ENCODE measurements around the gene VANGL2.

VANGL2 gene

GRCh38 chr1:160413716-160414115 lies 13.4 kb downstream of the VANGL2 start:
- Histone ChIP-seq H3K9ac (no peak overlapping the region), H3K27ac (no peak overlapping the region), H3K9me3 (replicated peaks in 1 of 11) (no peaks in the 10 kb centered on the region), H3K4me2 (no peak overlapping the region), H3K4me3 (no peak overlapping the region), H3K27me3 (no peaks in the 10 kb centered on the region), H3K36me3 (peaks cover 0 to 36% (median 28%) of the 10 kb centered on the region in 11 experiments; a peak in 16 of 22 replicates), H4K20me1 (peaks cover 0 to 5% (median 0%) of the 10 kb centered on the region in 11 experiments; a peak in 1 of 22 replicates), H3K4me1 (peaks cover 0 to 36% (median 22%) of the 10 kb centered on the region in 10 experiments; a peak in 12 of 20 replicates)
- TF ChIP-seq Cebpa-rat (IDR thresholded peaks at IDR 0.05) = no peak

DNA sequence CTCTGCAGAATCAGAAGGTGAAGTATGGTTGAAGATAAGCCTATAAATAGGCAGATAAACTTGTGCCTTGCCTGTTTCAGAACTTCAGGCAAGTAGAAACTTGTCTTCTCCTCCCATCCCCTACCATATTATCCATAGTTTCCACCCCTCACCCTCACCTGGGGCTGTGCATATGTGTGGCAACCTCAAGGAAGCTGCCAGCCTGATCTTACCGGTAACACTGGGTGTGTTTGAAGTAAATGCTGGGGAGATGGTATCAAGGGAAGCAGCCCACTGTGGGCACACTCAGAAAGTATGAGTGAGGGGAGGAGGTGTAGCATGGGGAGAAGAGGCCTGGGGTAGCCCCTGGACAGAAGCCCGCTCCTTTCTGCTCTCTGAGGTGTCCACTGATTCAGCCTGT lies 14.5 kb downstream of the VANGL2 start:
- H3K27me3 ChIP-seq = no peaks in the 10 kb centered on the region
- no peak overlapping the region for H3K4me3 ChIP-seq
- 0 out of 22 replicates have a peak, but pooled peaks cover 0 to 5% (median 0%) of the 10 kb centered on the region in 11 experiments for H4K20me1 ChIP-seq
- H3K9me3 ChIP-seq (replicated peaks in 1 of 11) = no peaks in the 10 kb centered on the region
- peaks cover 0 to 48% (median 36%) of the 10 kb centered on the region in 11 experiments; a peak in 18 of 22 replicates for H3K36me3 ChIP-seq
- peak overlapping the region in 1 of 11 experiments; percentile 9; a peak in 1 of 22 replicates for H3K27ac ChIP-seq
- no peak overlapping the region for H3K4me2 ChIP-seq
- H3K4me1 ChIP-seq = peaks cover 0 to 25% (median 11%) of the 10 kb centered on the region in 10 experiments; a peak in 12 of 20 replicates
- H3K9ac ChIP-seq = no peak overlapping the region
- TF ChIP-seq Cebpa-rat (IDR thresholded peaks at IDR 0.05) = no peak

GRCh38 chr1:160415696-160416290 lies 15.4 kb downstream of the VANGL2 start:
- H3K4me2 ChIP-seq = no peak overlapping the region
- no peak overlapping the region for H3K9ac ChIP-seq
- no peak overlapping the region for H3K4me3 ChIP-seq
- TF ChIP-seq Cebpa-rat (IDR thresholded peaks at IDR 0.05) = no peak
- H3K27me3 ChIP-seq = no peaks in the 10 kb centered on the region
- peaks cover 0 to 19% (median 10%) of the 10 kb centered on the region in 10 experiments; a peak in 10 of 20 replicates for H3K4me1 ChIP-seq
- 0 out of 22 replicates have a peak, but pooled peaks cover 0 to 5% (median 0%) of the 10 kb centered on the region in 11 experiments for H4K20me1 ChIP-seq
- H3K27ac ChIP-seq = no peak overlapping the region
- no peaks in the 10 kb centered on the region for H3K9me3 ChIP-seq (replicated peaks in 1 of 11)
- peaks cover 0 to 57% (median 45%) of the 10 kb centered on the region in 11 experiments; a peak in 18 of 22 replicates for H3K36me3 ChIP-seq

DNA sequence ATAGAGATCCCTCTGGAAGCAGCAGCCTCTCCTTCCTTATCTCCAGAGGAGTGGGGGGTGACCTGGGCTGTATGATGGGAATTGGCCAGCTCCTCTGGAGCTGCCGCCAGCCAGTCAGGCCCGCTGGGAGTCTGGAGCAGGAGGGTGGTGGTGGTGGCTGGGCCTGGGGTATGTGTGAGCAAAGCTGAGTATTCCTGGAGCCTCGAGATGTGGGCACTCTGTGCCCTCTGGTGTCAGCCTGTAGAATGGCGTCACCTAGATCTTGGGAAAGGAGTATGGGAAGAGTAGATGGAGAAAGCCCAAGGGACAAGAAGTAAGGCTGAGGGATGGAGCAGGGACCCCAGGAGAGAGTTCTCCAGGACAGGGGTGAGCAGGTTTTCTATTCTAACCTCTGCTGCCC lies 16.0 kb downstream of the VANGL2 start:
- Histone ChIP-seq H3K4me1 (peaks cover 0 to 14% (median 5%) of the 10 kb centered on the region in 10 experiments; a peak in 10 of 20 replicates), H3K4me3 (no peak overlapping the region), H3K9ac (no peak overlapping the region), H3K4me2 (no peak overlapping the region), H3K27me3 (no peaks in the 10 kb centered on the region), H3K27ac (no peak overlapping the region), H3K36me3 (peaks cover 0 to 63% (median 51%) of the 10 kb centered on the region in 11 experiments; a peak in 18 of 22 replicates), H4K20me1 (0 out of 22 replicates have a peak, but pooled peaks cover 0 to 5% (median 0%) of the 10 kb centered on the region in 11 experiments), H3K9me3 (replicated peaks in 1 of 11) (no peaks in the 10 kb centered on the region)
- no peak for TF ChIP-seq Cebpa-rat (IDR thresholded peaks at IDR 0.05)

DNA sequence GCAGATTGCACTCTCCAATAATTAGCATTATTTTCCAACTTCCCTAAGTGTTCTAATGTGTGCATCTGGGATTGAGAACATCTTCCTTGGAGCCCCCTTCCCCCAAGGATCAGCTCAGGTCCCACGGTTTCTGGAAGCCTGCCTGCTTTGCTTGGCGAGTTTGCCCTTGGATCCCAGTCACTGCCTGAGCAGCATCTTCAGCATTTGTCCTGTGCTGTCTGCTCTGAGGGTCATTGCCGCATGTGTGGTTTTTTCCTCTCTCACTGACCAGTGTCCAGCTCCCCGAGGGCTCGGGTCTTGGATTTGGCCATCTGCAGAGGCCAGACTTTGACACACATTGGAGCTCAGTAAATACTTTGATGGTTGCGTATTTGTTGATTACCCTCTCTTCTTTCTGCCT lies 18.1 kb downstream of the VANGL2 start:
- no peaks in the 10 kb centered on the region for H3K27me3 ChIP-seq
- H4K20me1 ChIP-seq = 0 out of 22 replicates have a peak, but pooled peaks cover 0 to 5% (median 0%) of the 10 kb centered on the region in 11 experiments
- H3K4me3 ChIP-seq = no peak overlapping the region
- no peak overlapping the region for H3K4me2 ChIP-seq
- H3K27ac ChIP-seq = no peak overlapping the region
- peaks cover 0 to 79% (median 65%) of the 10 kb centered on the region in 11 experiments; a peak in 18 of 22 replicates for H3K36me3 ChIP-seq
- H3K4me1 ChIP-seq = peaks cover 0 to 12% (median 0%) of the 10 kb centered on the region in 10 experiments; a peak in 4 of 20 replicates
- no peak overlapping the region for H3K9ac ChIP-seq
- TF ChIP-seq Cebpa-rat (IDR thresholded peaks at IDR 0.05) = no peak
- no peaks in the 10 kb centered on the region for H3K9me3 ChIP-seq (replicated peaks in 1 of 11)

GRCh38 chr1:160419150-160419837 lies 18.9 kb downstream of the VANGL2 start:
- H3K36me3 ChIP-seq = peaks cover 5 to 87% (median 73%) of the 10 kb centered on the region in 11 experiments; a peak in 19 of 22 replicates
- H3K27me3 ChIP-seq = no peaks in the 10 kb centered on the region
- no peaks in the 10 kb centered on the region for H3K9me3 ChIP-seq (replicated peaks in 1 of 11)
- H3K9ac ChIP-seq = no peak overlapping the region
- H4K20me1 ChIP-seq = 0 out of 22 replicates have a peak, but pooled peaks cover 0 to 5% (median 0%) of the 10 kb centered on the region in 11 experiments
- no peak overlapping the region for H3K4me3 ChIP-seq
- no peak overlapping the region for H3K27ac ChIP-seq
- TF ChIP-seq Cebpa-rat (IDR thresholded peaks at IDR 0.05) = no peak
- H3K4me1 ChIP-seq = peaks cover 0 to 12% (median 0%) of the 10 kb centered on the region in 10 experiments; a peak in 4 of 20 replicates
- H3K4me2 ChIP-seq = no peak overlapping the region

DNA sequence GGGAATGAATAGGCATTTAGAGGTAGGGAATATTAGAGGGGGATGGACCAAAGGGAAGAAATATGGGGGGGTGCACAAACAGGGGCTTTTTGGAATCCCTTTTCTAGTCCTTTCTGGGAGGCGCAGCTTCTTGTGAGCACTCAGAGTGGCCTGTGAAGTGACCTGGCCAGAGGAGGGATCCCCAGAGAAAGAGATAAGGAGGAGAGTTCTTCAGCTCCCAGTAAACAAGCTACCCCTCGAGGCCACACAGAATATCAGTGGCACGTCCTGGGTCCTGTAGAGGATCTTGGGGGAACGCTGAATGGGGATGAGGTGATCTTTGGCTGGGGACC lies 19.4 kb downstream of the VANGL2 start:
- no peak overlapping the region for H3K9ac ChIP-seq
- H3K4me2 ChIP-seq = no peak overlapping the region
- H3K36me3 ChIP-seq = peaks cover 10 to 92% (median 78%) of the 10 kb centered on the region in 11 experiments; a peak in 20 of 22 replicates
- no peak for TF ChIP-seq Cebpa-rat (IDR thresholded peaks at IDR 0.05)
- H4K20me1 ChIP-seq = 0 out of 22 replicates have a peak, but pooled peaks cover 0 to 5% (median 0%) of the 10 kb centered on the region in 11 experiments
- no peak overlapping the region for H3K27ac ChIP-seq
- peaks cover 0 to 12% (median 0%) of the 10 kb centered on the region in 10 experiments; a peak in 4 of 20 replicates for H3K4me1 ChIP-seq
- H3K4me3 ChIP-seq = no peak overlapping the region
- H3K27me3 ChIP-seq = no peaks in the 10 kb centered on the region
- no peaks in the 10 kb centered on the region for H3K9me3 ChIP-seq (replicated peaks in 1 of 11)

DNA sequence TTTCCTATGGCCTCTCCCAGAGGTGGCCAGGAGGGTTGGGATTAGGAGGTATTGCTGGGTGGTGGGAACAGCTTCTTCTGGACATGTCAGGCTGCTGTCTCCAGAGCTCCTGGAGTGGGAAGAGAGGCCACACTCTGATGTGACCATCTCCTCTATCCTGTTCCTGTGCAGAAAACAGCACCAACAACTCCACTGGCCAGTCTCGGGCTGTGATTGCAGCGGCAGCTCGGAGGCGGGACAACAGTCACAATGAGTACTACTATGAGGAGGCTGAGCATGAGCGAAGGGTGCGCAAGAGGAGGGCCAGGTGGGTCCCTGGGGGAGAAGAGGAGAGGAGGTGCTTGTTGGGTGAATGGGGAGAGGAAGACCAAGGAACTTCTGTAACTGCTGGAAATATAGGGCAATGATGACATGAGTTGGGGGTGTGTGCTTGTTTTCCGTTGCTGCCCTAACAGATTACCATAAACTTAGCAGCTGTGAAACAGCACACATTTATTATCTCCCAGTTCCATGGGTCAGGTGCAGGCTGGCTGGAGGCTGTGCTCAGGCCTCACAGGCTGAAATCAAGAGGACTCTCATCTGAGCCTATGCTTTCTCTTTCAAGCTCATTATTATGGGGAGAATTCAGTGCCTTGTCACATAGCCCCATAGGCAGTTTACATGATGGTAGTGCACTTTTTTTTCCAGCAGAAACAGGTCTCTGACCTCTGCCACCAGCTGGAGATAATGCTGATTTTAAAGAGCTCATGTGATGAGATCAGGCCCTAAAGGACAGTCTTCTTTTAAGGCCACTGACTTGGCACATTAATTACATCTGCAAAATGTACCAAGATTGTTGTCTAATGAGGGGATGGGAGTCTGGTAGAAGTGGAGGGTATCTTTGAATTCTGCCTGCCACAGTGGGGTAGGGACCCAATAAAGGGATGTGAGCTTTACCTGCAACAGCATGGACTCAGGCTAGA lies 20.8 kb downstream of the VANGL2 start:
- no peak overlapping the region for H3K4me2 ChIP-seq
- H3K27ac ChIP-seq = no peak overlapping the region
- peaks cover 13 to 94% (median 81%) of the 10 kb centered on the region in 11 experiments; a peak in 20 of 22 replicates for H3K36me3 ChIP-seq
- no peak overlapping the region for H3K4me3 ChIP-seq
- no peak for TF ChIP-seq Cebpa-rat (IDR thresholded peaks at IDR 0.05)
- H3K27me3 ChIP-seq = no peaks in the 10 kb centered on the region
- no peak overlapping the region for H3K9ac ChIP-seq
- peaks cover 0 to 12% (median 0%) of the 10 kb centered on the region in 10 experiments; a peak in 4 of 20 replicates for H3K4me1 ChIP-seq
- no peaks in the 10 kb centered on the region for H4K20me1 ChIP-seq
- H3K9me3 ChIP-seq (replicated peaks in 1 of 11) = no peaks in the 10 kb centered on the region
